Prostate gland (tissue), 2 donors: ENCODE data around the gene RBM14. TPM values are rescaled to one million over a fixed set of nuclear protein-coding genes. Genes with fewer than 3 reads are reported as not detected.
"Not testable (repeated sequence)": the region's sequence is repeated elsewhere in the genome, so short reads cannot be mapped to it uniquely, and the experiment has no call there.

Experiments used
- DNase-seq: peaks from one replicate; pipeline ENCODE4 v3.0.0-alpha.2; 2019; ENCODE audit warnings: low spot score
- H3K27ac ChIP-seq, 2 donors: fragments of 200-600 bp; sonication (generic); 2 replicates each; pipeline ENCODE4 v1.5.1; 2017 to 2019
- H3K27me3 ChIP-seq: fragments of 200-600 bp; sonication (generic); replicated peaks from 2 replicates; pipeline ENCODE4 v1.5.1; 2019; ENCODE audit not compliant: insufficient read depth
- H3K36me3 ChIP-seq, 2 donors: fragments of 200-600 bp; sonication (generic); 1 replicate in 1 of 2; 2 replicates in 1 of 2; pipeline versions ENCODE4 v1.5.1 to v1.8.1; 2017 to 2019
- H3K4me1 ChIP-seq: fragments of 200-600 bp; sonication (generic); replicated peaks from 2 replicates; pipeline ENCODE4 v1.5.1; 2019
- H3K4me3 ChIP-seq, 2 donors: fragments of 200-600 bp; sonication (generic); 2 replicates each; pipeline ENCODE4 v1.5.1; 2017 to 2019
- H3K9me3 ChIP-seq: fragments of 200-600 bp; sonication (generic); 2 replicates; pipeline ENCODE4 v1.5.1; 2017
- CTCF ChIP-seq, 4 experiments: fragments of 200-600 bp in 2 of 4; fragments of 450-650 bp in 2 of 4; sonication (generic) in 2 of 4; IDR thresholded peaks; 1 replicate in 3 of 4; 2 replicates in 1 of 4; pipeline ENCODE4 v1.5.1; 2016 to 2019; ENCODE audit warnings: antibody characterized with exemption in 4 of 4, mild to moderate bottlenecking in 2 of 4, moderate library complexity in 2 of 4
- POLR2A ChIP-seq: fragments of 450-650 bp; IDR thresholded peaks from one replicate; pipeline ENCODE4 v1.6.1; 2016; ENCODE audit warnings: antibody characterized with exemption, mild to moderate bottlenecking
- POLR2AphosphoS5 ChIP-seq: sonication (generic); formaldehyde crosslinking; IDR thresholded peaks from one replicate; pipeline ENCODE4 v1.6.1; 2017; ENCODE audit warnings: antibody characterized with exemption
- WGBS: methylation state at CpG from one replicate; pipeline ENCODE4 v1.1.5; 2018; 5-methylcytosine and 5-hydroxymethylcytosine counted together
- intact Hi-C: fragments of 100-400 bp; cut with DNase I; formaldehyde crosslinking; loops from one replicate; pipeline ENCODE4 v1.14.2; 2022
- total RNA-seq, 2 donors: library from RNA; depleted of rRNA; stranded (reverse); fragments of >200 nt; gene quantifications; one replicate each; pipeline ENCODE4 v1.1.0, GENCODE V29; 2016

Gene RBM14
- total RNA-seq, 2 donors from 2014 or later: 45.9 to 98.8 TPM

GRCh38 chr11:66570850-66571180 lies 45.6 kb upstream of the RBM14 start:
- Histone ChIP-seq H3K4me1 (no peaks in the 10 kb centered on the region), H3K27ac (no peak overlapping the region), H3K36me3 (no peaks in the 10 kb centered on the region), H3K9me3 (no peaks in the 10 kb centered on the region), H3K4me3 (no peak overlapping the region), H3K27me3 (no peaks in the 10 kb centered on the region)
- intact Hi-C loops: no loop called here
- no peak for DNase-seq
- WGBS: 60% methylated on average over 2 of the region's 2 CpGs
- TF ChIP-seq CTCF (IDR thresholded peaks at IDR 0.05) (no peak), POLR2AphosphoS5 (no peak), POLR2A (no peak)

GRCh38 chr11:66579017-66579606 lies 37.3 kb upstream of the RBM14 start:
- Histone ChIP-seq H3K27ac (no peak overlapping the region), H3K36me3 (no peaks in the 10 kb centered on the region), H3K27me3 (no peaks in the 10 kb centered on the region), H3K4me3 (no peak overlapping the region), H3K4me1 (no peaks in the 10 kb centered on the region), H3K9me3 (no peaks in the 10 kb centered on the region)
- intact Hi-C loops: no loop called here
- TF ChIP-seq CTCF (IDR thresholded peaks at IDR 0.05) (peak; percentile 62 to 94 (median 83)), POLR2AphosphoS5 (peak; percentile 48), POLR2A (no peak)
- 18% methylated on average over 25 of the region's 25 CpGs for WGBS
- DNase-seq: peak; percentile 61

- Histone ChIP-seq H3K27ac (no peak overlapping the region), H3K9me3 (no peaks in the 10 kb centered on the region), H3K4me1 (no peaks in the 10 kb centered on the region), H3K36me3 (no peaks in the 10 kb centered on the region), H3K4me3 (no peak overlapping the region), H3K27me3 (no peaks in the 10 kb centered on the region)
- DNase-seq: no peak
- no peak for TF ChIP-seq POLR2AphosphoS5
- no peak for TF ChIP-seq CTCF (IDR thresholded peaks at IDR 0.05)
- no peak for TF ChIP-seq POLR2A
- intact Hi-C loops: no loop called here
- WGBS: 82% methylated on average over 5 of the region's 5 CpGs
These were observed 35.6 kb upstream of the RBM14 start for GRCh38 chr11:66580803-66581202.

GRCh38 chr11:66581261-66581660 lies 35.2 kb upstream of the RBM14 start:
- Histone ChIP-seq H3K4me1 (no peaks in the 10 kb centered on the region), H3K4me3 (no peak overlapping the region), H3K27ac (no peak overlapping the region), H3K27me3 (no peaks in the 10 kb centered on the region), H3K36me3 (no peaks in the 10 kb centered on the region), H3K9me3 (no peaks in the 10 kb centered on the region)
- intact Hi-C loops: no loop called here
- TF ChIP-seq CTCF (IDR thresholded peaks at IDR 0.05) (no peak), POLR2A (no peak), POLR2AphosphoS5 (no peak)
- DNase-seq: no peak
- 79% methylated on average over 3 of the region's 3 CpGs for WGBS

GRCh38 chr11:66582565-66583147 lies 33.8 kb upstream of the RBM14 start:
- H3K4me1 ChIP-seq, H3K27ac ChIP-seq, DNase-seq, H3K27me3 ChIP-seq, H3K9me3 ChIP-seq, H3K4me3 ChIP-seq, H3K36me3 ChIP-seq, intact Hi-C loops: not testable (repeated sequence)
- 89% methylated on average over 3 of the region's 3 CpGs for WGBS

- DNase-seq, H3K4me1 ChIP-seq, H3K27me3 ChIP-seq, H3K9me3 ChIP-seq, H3K27ac ChIP-seq, H3K36me3 ChIP-seq, H3K4me3 ChIP-seq, intact Hi-C loops: not testable (repeated sequence)
- 92% methylated on average over 1 of the region's 1 CpG for whole genome bisulfite sequencing
These were observed 31.0 kb upstream of the RBM14 start for GRCh38 chr11:66585447-66585846.
